Inflammatory macrophage (primary cell): Measurements from ENCODE around the gene SLC2A13.
A peak's percentile ranks its signal among the peaks of the same experiment; 100 is the strongest.
"Not testable (repeated sequence)": the region's sequence is repeated elsewhere in the genome, so short reads cannot be mapped to it uniquely, and the experiment has no call there.

ENCODE experiments used
- DNase-seq, 2 donors: peaks; one replicate each; pipeline ENCODE4 v3.0.0-alpha.2; 2020 to 2022

SLC2A13 gene

DNA sequence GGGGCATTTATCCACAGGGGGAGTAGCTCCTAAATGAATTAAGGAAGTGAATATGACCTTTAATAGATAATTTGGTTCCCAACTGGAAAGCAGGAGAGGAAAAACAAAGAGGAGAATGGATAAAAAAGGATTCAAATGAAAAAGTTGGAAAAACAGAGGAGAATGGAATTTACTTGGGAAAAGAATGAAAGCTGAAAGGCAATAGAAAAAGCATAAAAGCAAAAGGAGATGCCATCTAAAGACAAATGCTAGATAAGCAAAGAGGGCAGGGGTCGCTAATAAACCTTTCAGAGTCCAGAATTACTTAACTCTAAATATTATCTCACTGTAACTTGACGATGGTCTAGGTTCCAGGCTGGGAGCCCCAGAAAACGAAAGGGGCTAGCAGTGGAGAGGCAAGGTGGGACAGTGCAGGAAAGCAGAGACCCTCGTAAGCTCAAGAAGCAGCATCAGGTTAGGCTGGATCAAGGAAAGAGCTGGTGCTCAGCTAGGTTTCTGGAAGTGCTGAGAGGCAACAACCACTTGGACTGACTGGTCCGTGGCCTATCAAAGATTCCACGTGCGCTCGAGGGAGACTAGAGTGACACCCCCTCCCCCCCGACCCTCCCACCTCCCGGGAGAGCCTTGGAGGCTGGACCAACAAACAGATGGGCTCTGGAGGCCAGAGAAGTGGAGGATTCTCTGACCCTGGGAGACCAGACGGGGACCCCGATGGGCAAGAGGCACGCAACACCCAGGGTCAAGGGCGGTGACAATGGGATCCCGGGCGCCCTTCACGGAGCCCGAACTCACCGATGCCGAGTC is 1.2 kb downstream of the SLC2A13 start:
- no peak for DNase-seq

DNA sequence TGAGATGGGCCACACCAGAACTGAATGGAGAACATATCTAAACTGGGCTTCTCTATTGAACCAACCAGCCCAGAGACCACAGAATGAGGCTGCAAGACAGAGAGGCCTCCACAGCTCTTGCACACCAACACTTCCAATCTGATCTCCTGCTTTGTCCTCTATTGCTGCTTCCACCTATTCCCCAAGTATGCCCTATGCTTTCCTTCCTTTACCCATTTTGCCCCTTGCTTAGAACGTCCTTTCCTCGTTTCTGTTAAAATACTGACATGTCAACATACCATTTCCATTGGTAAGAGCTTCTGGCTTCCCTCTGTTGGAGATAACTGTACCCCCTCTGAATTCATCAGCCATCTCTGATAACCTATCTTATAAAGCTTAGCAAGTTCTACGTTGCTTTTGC is 2.8 kb downstream of the SLC2A13 start:
- no peak for DNase-seq

DNA sequence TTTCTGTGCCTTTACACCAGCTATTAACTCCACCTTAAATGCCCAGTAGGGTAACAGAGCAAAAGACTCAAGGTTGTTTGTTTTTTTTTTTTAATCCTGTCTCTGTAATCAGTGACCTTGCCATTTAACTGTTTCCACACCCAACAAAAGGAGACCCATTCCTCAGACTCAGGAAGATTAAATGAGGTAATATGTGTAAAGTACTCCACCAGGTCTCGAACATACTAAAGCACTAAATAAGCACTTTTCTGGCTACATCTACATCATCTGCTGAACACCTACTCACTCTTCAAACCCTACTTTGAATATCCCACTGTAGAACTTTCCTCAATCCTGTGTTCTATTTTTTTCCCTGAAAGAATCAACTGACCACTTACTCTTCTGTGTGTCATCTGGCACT is 4.1 kb downstream of the SLC2A13 start:
- no peak for DNase-seq

DNA sequence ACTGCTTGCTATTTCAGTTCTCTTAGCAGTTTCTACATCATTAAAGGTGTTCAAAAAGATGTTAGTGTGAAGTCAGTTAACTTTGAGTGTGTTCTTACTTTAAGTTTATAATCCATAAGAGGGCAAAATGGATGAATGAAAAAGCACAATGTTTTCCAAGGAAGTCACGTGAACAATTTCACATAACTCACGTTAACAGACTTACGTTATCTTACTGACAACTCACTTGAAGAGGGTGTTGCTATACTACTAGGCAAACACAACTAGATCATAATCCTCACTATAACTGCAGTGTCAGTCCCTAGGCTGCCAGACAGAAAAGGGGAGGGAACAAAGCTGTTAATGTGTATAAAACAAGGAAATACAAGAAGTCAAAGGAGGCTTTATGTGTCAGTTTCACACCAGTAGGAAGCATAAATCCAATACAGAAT is 6.4 kb downstream of the SLC2A13 start:
- DNase-seq = peak in 1 of 2 donors; percentile 42

DNA sequence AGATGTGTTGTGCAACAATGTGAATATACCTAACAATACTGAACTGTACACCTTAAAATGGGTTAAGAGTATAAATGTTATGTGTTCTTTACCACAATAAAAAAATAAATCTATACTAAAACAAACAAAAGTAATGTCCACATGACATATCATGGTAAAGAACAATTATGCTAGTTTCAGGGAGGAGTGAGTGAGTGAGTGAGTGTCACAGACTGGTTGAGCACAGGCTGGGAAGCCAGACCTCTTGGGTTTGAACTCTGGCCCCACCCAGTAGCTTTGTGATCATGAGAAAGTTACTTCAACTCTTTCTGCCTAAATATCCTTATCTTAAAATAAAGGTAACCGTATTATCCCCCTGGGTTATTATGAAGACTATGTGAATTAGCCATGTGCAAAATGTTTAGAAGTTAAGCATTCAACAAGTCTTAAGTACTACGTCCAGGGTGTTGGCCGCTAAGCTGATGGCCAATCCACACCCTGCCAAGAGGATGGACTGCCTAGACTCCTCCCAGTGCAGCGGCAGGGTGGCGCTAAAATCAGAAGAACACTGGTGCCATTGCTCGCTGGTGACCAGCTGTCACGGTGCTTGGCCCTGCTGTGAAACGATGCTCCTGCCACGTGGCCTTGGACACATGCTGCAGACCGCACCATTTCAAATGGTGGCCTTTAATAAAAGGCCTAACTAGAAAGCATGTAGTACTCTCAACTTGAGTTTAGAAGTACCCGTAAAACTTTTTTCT is 7.3 kb downstream of the SLC2A13 start:
- DNase-seq = no peak

DNA sequence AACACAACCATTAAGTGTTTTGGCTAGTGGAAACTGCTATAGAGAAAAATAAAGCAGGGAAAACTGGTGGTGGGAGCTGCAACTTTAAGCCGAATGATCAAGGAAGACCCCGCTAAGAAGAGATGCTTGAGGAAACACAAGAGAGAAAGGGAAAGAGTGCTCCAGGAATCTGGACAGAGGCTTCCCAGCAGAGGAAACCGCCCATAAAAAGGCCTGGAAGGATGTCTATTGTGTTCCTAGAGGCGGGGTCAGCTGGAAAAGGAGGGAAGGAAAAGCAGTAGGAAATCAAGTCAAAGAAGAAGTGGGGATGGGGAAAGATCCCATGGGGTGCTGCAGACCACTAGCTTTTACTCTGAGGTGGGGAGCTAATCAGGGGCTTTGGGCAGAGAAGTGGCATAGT is 12.4 kb downstream of the SLC2A13 start:
- no peak for DNase-seq

DNA sequence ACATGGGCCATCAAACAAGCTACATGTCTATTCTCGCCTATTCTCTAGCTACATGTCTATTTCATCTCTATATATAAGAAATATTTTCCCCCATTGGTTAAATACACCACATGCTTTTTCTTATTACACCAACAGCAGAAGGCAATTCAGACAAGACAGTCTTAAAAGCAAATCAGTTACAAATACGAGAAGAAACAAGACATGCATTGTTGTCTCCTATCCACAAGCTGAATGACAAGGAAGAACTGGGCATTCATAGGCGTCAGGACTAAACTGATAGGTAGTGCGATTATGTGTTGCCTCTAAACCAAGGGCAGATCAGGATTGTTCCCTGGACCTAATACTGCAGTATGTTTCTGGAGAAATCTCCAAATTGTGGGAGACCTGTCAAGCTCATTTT is 19.4 kb downstream of the SLC2A13 start:
- no peak for DNase-seq

DNA sequence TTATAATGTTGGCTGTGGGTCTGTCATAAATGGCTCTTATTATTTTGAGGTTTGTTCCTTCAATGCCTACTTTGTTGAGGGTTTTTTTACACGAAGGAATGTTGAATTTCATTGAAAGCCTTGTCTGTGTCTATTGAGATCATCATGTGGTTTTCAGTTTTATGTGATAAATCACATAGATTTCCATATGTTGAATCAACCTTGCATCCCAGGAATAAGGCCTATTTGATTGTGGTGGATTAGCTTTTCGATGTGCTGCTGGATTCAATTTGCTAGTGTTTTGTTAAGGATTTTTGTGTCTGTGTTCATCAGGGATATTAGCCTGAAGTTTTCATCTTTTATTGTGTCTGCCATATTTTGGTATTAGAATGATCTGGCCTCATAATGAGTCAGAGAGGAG is 27.6 kb downstream of the SLC2A13 start:
- DNase-seq = no peak

DNA sequence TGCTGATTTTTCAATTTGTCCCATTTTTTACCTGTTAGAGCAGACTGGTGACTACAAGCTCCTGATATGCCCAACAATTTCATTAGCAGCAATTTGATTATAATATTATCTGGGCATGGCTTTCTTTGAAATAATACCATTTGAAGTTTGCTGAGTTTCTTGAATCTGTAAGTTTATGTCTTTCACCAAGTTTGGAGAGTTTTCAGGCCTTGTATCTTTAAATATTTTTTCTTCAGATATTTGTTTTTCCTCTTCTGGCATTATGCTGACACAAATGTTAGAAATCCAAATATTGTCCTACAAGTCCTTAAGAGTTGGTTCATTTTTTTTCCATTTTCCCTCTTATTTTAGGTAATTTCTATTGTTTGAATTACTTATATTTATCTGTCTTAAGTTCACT is 30.4 kb downstream of the SLC2A13 start:
- no peak for DNase-seq

DNA sequence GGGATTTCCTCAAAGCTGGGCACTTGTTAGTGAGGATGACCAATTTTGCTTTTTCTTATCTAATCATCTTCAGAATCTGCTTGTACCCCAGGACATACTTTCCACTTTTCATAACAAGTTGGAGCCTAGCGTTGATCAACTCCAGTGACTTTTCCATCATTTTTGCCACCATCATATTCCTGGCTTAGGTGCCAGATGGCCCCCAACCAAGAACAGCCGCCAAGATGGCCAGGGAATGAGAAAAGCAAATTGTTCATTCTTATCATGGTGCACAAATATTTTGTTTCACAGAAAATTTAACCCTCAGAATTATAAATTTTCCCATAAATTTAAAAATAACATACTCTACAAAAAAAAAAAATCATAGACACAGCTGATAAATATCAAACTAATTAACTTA is 37.5 kb downstream of the SLC2A13 start:
- no peak for DNase-seq

DNA sequence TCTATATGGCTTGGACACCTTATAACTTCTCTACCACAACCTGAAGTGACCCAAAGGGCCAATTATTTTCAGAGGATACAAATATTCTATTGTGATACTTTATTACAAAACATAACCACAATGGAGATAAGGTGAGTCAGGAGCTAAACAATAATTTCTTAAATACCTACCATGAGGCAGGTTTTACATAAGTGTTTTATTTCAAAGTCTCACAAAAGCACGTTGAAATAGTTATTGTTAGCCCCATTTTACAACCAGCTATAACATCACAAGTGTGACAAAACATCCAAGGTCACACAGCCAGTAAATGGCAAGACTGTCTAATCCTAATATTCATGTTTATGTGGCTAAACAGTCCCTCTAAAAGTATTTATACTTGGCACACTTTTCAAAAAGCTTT is 40.2 kb downstream of the SLC2A13 start:
- no peak for DNase-seq

DNA sequence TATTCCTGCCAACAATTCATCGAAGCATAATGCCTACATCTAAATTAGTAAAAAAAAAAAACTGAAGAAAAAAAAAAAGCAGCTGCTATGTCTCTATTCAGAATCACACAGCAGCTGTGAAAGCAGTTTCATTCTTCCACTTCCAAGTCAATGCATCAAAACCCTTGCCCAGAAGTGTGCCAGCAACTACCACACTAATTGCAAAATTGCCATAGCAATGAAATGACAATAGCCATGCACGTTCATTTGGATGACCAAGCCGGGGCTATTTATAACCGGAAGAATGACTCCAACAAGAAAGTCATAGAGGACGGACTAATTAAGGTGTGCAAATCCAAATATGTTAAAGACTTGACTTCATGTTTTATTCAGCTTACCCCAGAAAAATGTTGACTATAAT is 42.5 kb downstream of the SLC2A13 start:
- DNase-seq = no peak

DNA sequence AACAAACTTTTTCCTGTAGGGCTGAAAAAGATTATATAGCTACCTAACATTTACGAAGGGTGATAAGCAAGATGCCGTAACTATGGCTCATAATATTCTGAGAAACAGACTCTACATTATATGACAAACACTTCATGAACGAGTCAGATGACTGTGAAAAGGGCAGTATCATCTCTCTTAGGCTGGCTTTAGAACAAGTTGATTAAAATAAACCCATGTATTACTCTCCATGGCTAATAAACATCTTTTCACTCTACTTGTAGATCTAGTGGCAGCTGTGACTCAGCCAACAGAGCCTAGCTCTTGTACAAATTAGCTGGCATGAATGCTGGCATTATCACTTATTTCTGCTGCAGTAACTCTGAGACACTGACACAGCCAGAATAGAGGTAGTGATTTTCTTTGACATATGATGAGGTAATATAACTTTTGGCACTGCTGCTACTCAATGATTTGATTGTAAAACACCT is 47.1 kb downstream of the SLC2A13 start:
- DNase-seq = no peak

DNA sequence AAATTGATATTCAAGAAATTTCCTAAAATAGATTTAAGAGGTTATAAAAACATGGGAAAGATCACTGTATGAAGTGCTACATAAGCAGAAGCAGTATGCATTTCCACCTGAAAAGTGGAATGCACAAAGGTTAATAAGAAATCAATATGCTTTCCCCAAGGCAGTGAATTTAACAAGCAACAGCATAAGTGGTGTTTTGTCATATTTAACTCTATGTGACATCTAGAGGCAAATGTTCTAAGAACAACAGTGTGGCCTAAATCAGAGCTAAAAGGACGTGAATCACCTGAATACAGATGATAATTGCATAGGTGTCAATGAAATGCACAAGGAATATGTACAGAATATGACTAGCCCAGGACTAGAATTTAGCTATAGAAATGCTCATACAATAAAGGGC is 49.5 kb downstream of the SLC2A13 start:
- DNase-seq = no peak

DNA sequence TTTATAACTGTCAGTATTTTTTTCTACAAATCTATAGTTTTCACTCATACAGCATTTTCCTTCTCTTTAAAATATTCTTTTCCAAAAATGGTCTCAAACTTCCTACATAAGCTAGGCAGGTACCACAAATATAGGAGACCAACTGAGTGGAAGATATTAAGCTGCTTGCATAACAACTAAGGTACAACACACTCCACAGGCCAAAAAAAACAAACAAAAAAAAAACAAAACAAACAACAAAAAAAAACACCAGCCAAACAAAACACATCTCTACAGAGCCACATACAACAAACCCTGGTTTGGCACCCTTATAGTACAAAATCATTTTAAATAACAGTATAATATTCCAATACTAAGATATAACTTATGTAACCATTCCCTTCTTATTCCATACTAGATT is 50.1 kb downstream of the SLC2A13 start:
- DNase-seq = no peak

DNA sequence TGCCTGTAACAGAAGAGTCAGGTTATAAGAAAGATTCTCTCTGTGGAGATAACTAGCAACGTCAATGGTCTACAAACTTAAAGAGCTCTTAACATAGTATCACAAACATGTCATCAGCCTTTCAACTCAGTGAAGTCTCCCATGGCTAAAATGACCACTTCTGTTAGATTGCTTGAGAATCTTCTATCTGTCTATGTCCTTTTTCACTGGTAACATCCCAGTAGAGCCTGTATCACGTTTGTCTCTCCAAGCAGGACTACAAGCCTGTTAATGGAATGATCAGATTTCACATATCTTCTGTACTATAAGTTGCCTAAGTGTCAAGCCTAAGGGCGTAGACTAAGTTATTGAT is 50.7 kb downstream of the SLC2A13 start:
- no peak for DNase-seq

DNA sequence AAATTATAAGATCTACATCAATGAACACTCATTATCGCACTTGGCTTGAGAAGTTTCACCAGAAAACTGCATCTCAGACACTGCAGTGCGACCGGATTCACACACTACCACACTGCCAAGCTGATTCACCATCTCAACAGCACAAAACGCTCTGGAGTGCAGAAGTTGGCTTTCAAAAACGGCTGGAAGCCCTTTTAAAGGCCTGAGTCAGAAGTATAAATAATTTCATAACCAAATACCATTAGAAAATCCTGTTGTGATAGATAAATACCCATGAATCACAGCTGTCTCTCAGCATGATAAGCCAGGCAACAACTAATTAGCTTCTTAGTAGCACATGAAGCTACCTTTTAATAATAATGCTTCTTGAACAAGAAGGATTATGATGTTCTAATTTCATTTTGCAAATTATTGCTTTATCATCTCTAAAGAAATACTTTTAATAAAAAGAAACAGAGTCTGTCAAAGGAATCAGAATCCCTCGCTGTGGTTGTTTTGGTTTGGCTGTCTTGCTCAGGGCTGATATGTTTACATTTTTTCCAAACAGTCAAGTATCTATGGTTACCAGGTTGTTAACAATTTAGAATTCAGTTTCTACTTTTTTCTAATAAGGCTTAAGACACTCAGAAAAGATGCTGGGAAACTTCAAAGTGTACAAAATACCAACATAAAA is 51.2 kb downstream of the SLC2A13 start:
- no peak for DNase-seq

DNA sequence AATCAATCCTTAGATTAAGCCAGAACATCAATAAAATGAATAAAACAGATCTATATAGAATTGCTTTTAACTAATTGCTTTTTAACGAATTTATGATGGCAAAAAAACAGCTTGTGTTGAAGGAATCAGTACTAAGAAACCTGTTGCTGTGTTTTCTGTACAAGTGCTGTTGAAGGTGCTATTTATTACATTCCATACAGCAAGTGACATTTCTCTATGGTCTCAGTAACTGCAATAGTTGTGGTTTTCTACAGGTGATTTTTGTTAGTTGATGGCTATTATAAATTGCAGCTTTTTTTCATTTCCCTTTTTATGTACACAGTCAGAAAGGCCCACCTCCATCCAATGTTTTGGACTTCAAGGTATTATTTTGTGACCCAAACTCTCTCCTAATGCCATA is 56.6 kb downstream of the SLC2A13 start:
- DNase-seq = no peak

DNA sequence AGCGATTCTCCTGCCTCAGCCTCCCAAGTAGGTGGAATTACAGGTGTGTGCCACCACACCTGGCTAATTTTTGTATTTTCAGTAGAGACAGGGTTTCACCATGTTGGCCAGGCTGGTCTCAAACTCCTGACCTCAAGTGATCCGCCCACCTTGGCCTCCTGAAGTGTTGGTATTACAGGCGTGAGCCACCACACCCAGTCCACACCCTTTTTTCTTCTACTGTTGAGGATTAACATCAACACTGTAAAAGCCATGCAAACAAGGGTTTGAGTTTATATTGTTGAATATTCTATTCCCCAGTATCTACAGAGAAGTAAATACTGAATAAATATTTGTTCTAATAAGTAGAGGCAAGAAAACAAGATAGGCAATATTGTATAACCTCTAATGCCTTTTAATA is 58.9 kb downstream of the SLC2A13 start:
- not testable (repeated sequence) for DNase-seq

DNA sequence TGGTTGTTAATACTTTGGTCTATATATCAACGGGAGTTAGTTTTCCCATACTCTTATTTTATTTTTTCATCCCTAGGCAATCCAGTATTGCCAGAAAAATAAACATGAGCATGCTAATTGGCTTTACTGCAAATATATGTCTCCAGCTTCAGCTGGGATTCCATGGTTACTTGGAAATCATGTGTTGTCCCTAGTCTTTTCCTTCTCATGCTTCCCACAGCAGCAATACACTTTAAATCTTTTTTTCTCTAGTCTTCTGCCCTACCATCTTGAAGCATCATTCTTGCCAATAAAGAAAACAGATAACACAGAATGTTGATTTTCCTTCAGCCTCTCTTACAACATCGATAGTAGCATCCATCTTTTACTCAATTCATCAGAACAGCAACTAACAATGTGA is 60.2 kb downstream of the SLC2A13 start:
- DNase-seq = no peak

DNA sequence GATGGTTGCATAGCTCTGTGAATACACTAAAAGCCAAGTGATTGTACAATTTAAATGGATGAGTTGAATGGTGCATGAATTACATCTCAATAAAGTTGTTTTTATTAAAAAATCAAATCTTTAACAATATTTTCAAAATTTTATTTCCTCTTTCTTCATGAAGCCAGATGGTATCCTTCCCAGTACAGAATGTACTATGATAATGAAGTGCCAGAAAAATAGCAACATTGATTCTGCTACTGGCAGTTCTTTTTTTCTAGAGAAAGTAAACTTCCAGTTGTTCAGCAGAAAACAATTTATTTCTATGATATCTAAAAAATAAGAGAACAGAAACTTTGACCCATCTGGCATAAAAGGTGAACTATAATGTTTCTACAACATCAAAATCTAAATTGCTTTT is 61.5 kb downstream of the SLC2A13 start:
- DNase-seq = no peak

DNA sequence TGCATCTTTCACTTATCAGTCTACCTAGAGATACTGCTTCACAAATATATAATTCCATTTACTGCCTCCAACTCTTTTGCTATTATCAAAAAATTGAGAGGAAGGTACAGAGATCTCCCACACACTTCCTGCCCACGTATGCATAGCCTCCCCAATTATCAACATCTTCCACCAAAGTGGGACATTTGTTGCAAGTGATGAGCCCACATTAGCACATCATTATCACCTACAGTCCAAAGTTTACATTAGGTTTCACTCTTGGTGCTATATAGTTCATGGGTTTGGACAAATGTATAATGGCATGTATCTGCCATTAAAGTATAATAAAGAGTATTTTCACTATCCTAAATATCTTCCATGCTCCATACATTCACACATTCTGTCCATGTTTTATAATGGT is 66.3 kb downstream of the SLC2A13 start:
- no peak for DNase-seq

DNA sequence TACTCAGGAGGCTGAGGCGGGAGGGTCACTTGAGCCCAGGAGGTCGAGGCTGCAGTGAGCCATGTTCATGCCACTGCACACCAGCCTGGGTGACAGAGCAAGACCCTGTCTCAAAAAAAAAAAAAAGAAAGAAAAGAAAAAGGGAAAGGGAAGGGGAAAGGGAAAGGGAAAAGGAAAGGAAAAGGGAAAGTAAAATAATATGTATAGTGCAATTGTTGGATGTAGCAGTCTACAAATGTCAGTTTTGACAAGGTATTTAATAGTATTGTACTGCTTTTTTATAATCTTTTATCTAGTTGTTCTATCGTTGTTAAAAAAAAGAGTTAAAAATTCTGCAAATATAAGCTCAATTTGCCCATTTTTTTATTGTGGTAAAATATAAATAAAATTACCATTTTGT is 67.3 kb downstream of the SLC2A13 start:
- no peak for DNase-seq

DNA sequence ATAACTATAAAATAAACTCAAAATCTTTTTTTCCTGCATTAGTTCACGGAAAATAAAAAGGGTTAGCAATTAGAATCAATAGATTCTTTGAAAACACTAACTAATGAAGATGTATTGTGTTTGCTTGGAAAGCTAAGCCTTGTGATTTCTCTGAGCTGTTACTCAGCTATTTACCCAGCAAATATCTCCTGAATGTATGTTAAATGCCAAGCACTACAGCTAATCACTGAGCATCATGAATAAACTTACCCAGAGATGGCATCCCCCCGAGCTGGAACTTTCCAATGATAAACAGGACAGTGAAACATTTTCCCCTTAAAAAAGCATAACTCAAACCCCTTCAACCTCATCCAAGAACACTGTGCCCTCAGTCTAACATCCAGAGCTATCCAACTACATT is 71.2 kb downstream of the SLC2A13 start:
- DNase-seq = no peak
